A673 (cell line): Measurements from ENCODE around the gene C3AR1.

ENCODE experiments used
- CTCF ChIP-seq: fragments of 300-800, 200-600 bp; sonication (generic); conservative IDR thresholded peaks from 2 replicates; pipeline ENCODE4 v1.5.1; 2017; ENCODE audit warnings: low read depth, mild to moderate bottlenecking, antibody characterized with exemption, low read length, moderate library complexity, mixed read lengths
- EZH2 ChIP-seq: fragments of 200-600 bp; sonication (generic); IDR thresholded peaks from 2 replicates; pipeline ENCODE4 v1.6.1; 2017; ENCODE audit warnings: borderline replicate concordance, low read depth, mild to moderate bottlenecking, mixed read lengths, antibody characterized with exemption, low read length; ENCODE audit not compliant: poor library complexity, severe bottlenecking

GRCh38 chr12:8026291-8026900 is 39.8 kb downstream of the C3AR1 start:
- TF ChIP-seq CTCF (no peak), EZH2 (no peak)
